HEK293 (cell line): ENCODE measurements around the gene PRKG1.

ENCODE experiments used
- CTCF ChIA-PET: fragments of 350-600 bp; formaldehyde crosslinking; extraction: SDS; loops from one replicate; lab custom pipeline; 2021; ENCODE audit warnings: antibody characterized with exemption; lab: Yijun Ruan, JAX
- POLR2A ChIA-PET: fragments of 300-600 bp; formaldehyde crosslinking; extraction: SDS; loops from one replicate; lab custom pipeline; 2020; ENCODE audit warnings: antibody characterized with exemption, inconsistent platforms; lab: Yijun Ruan, JAX
- H3K27ac ChIP-seq: fragments of 200-500 bp; sonication (Bioruptor generic); 2 replicates; pipeline ENCODE4 v1.5.1; 2014; ENCODE audit warnings: low read depth, low read length, control low read depth, inconsistent platforms; ENCODE audit errors: extremely low read depth
- H3K36me3 ChIP-seq, 2 experiments: fragments of 200-500 bp in 1 of 2; sonication (Bioruptor generic) in 1 of 2; 1 replicate in 1 of 2; 2 replicates in 1 of 2; pipeline ENCODE4 v1.5.1; 2014 to 2017; ENCODE audit warnings: inconsistent platforms in 2 of 2, low read length in 2 of 2; ENCODE audit not compliant: control insufficient read depth in 2 of 2, insufficient read depth in 1 of 2
- H3K4me1 ChIP-seq: fragments of 200-500 bp; sonication (Bioruptor generic); 2 replicates; pipeline ENCODE4 v1.5.1; 2014; ENCODE audit warnings: mild to moderate bottlenecking, low read length, inconsistent platforms; ENCODE audit not compliant: control insufficient read depth, insufficient read depth
- H3K4me3 ChIP-seq: 2 replicates; pipeline ENCODE4 v1.5.1; 2011; ENCODE audit warnings: low read depth, mild to moderate bottlenecking, control low read depth, low read length, moderate library complexity
- H3K9me3 ChIP-seq: fragments of 200-500 bp; sonication (Bioruptor generic); 2 replicates; pipeline ENCODE4 v1.5.1; 2014; ENCODE audit warnings: low read depth, low read length, inconsistent platforms; ENCODE audit not compliant: control insufficient read depth, insufficient read depth
- ATF2 ChIP-seq: fragments of 450-650 bp; formaldehyde crosslinking; IDR thresholded peaks from 2 replicates; pipeline ENCODE4 v1.5.1; 2016; ENCODE audit warnings: missing biosample characterization, missing genetic modification characterization, low read depth
- EGR2 ChIP-seq: fragments of 450-650 bp; formaldehyde crosslinking; IDR thresholded peaks from 2 replicates; pipeline ENCODE4 v1.5.1; 2016; ENCODE audit warnings: low read depth, missing biosample characterization, missing genetic modification characterization
- HOXD13 ChIP-seq: sonication (generic); formaldehyde crosslinking; IDR thresholded peaks from 2 replicates; pipeline ENCODE4 v1.8.0; 2022; ENCODE audit warnings: missing genetic modification reagents, borderline replicate concordance
- INSM2 ChIP-seq: fragments of 450-650 bp; formaldehyde crosslinking; IDR thresholded peaks from 2 replicates; pipeline ENCODE4 v1.5.1; 2016; ENCODE audit warnings: missing biosample characterization, missing genetic modification characterization
- MZF1 ChIP-seq: fragments of 450-650 bp; formaldehyde crosslinking; IDR thresholded peaks from 2 replicates; pipeline ENCODE4 v1.5.1; 2017; ENCODE audit warnings: missing biosample characterization, missing genetic modification characterization, borderline replicate concordance
- OVOL3 ChIP-seq: fragments of 450-650 bp; formaldehyde crosslinking; IDR thresholded peaks from 2 replicates; pipeline ENCODE4 v1.5.1; 2016; ENCODE audit warnings: missing biosample characterization, missing genetic modification characterization
- PBX3 ChIP-seq: sonication (generic); formaldehyde crosslinking; IDR thresholded peaks from 2 replicates; pipeline ENCODE4 v1.8.1; 2022; ENCODE audit warnings: mild to moderate bottlenecking, moderate library complexity, missing genetic modification reagents
- ZFHX2 ChIP-seq: fragments of 450-650 bp; formaldehyde crosslinking; conservative IDR thresholded peaks from 2 replicates; pipeline ENCODE4 v1.5.1; 2016; ENCODE audit warnings: missing biosample characterization, missing genetic modification characterization
- ZNF266 ChIP-seq: fragments of 450-650 bp; formaldehyde crosslinking; IDR thresholded peaks from 2 replicates; pipeline ENCODE4 v1.5.1; 2016; ENCODE audit warnings: missing biosample characterization, missing genetic modification characterization, low read depth
- ZNF341 ChIP-seq: fragments of 450-650 bp; formaldehyde crosslinking; IDR thresholded peaks from 2 replicates; pipeline ENCODE4; 2016; ENCODE audit warnings: low read depth, missing biosample characterization, missing genetic modification characterization
- ZNF501 ChIP-seq: fragments of 450-650 bp; formaldehyde crosslinking; IDR thresholded peaks from 2 replicates; pipeline ENCODE4 v1.5.1; 2016; ENCODE audit warnings: missing biosample characterization, missing genetic modification characterization
- ZNF529 ChIP-seq: fragments of 450-650 bp; formaldehyde crosslinking; IDR thresholded peaks from 2 replicates; pipeline ENCODE4 v1.5.1; 2017; ENCODE audit warnings: missing genetic modification characterization, missing biosample characterization; ENCODE audit not compliant: insufficient replicate concordance
- ZNF530 ChIP-seq: fragments of 450-650 bp; formaldehyde crosslinking; IDR thresholded peaks from 2 replicates; pipeline ENCODE4 v1.5.1; 2016; ENCODE audit warnings: low read depth, missing biosample characterization, missing genetic modification characterization
- ZNF585B ChIP-seq: fragments of 450-650 bp; formaldehyde crosslinking; IDR thresholded peaks from 2 replicates; pipeline ENCODE4 v1.5.1; 2016; ENCODE audit warnings: missing biosample characterization, missing genetic modification characterization
- ZNF777 ChIP-seq: fragments of 450-650 bp; formaldehyde crosslinking; IDR thresholded peaks from 2 replicates; pipeline ENCODE4 v1.5.1; 2017; ENCODE audit warnings: missing biosample characterization, missing genetic modification characterization, borderline replicate concordance
- ZNF837 ChIP-seq: fragments of 450-650 bp; formaldehyde crosslinking; IDR thresholded peaks from 2 replicates; pipeline ENCODE4 v1.5.1; 2016; ENCODE audit warnings: missing biosample characterization, missing genetic modification characterization
- TF ChIP-seq, protein P1 (sequence below): fragments of 450-650 bp; formaldehyde crosslinking; IDR thresholded peaks from 2 replicates; pipeline ENCODE4 v1.5.1; 2017; ENCODE audit warnings: missing biosample characterization, missing genetic modification characterization

The PRKG1 gene

DNA sequence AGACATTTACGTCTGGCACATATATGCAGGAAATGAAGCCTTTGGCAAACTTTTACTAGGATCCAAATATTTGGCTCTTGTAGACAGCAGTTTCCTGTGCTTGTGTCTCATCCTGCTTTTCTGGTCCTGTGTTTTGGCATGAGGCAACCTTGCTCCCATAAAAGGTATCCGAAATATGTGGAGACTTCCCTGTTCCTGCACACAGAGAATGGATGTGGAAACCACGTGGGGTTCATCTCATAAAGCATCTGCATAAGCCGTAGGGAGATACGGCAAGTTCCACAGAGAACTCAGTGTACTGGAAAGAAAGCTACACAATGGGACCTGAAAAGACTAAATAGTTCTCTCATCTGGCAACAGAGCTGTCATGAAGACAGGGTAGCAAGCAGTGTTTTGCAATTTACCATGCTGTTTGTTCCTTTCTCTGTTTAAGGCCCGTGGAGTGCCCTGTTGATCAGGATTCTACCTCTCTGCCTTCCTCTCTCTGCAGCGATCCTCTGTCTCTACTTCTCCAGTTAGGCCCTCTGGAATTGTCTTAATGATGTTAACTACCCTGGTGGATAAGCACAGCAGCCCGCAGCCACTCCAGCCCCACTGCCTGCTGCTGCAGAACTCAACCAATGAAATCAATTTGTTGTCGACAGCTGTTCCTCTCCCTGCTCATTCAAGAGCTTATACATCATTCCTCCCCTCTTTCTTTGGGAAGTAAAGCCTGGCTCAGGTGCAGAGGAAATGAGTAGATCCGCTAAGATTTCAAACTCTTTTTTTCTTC lies 331.5 kb downstream of the PRKG1 start:
- Histone ChIP-seq H3K9me3 (no peaks in the 10 kb centered on the region), H3K4me3 (no peak overlapping the region), H3K4me1 (no peaks in the 10 kb centered on the region), H3K27ac (no peak overlapping the region), H3K36me3 (no peaks in the 10 kb centered on the region)
- POLR2A ChIA-PET, result no interaction called here
- CTCF ChIA-PET, result no interaction called here
- TF ChIP-seq MZF1 (no peak), ZNF585B (tag by site-specific recombination) (no peak), HOXD13 (CRISPR knock-in tag) (no peak), ZFHX2 (tag by site-specific recombination) (no peak), ZNF777 (no peak), INSM2 (tag by site-specific recombination) (no peak), ZNF501 (no peak), ZNF837 (no peak), OVOL3 (tag by site-specific recombination) (no peak), ATF2 (tag by site-specific recombination) (no peak), ZNF530 (tag by site-specific recombination) (no peak)
- TF ChIP-seq, protein P1, sequence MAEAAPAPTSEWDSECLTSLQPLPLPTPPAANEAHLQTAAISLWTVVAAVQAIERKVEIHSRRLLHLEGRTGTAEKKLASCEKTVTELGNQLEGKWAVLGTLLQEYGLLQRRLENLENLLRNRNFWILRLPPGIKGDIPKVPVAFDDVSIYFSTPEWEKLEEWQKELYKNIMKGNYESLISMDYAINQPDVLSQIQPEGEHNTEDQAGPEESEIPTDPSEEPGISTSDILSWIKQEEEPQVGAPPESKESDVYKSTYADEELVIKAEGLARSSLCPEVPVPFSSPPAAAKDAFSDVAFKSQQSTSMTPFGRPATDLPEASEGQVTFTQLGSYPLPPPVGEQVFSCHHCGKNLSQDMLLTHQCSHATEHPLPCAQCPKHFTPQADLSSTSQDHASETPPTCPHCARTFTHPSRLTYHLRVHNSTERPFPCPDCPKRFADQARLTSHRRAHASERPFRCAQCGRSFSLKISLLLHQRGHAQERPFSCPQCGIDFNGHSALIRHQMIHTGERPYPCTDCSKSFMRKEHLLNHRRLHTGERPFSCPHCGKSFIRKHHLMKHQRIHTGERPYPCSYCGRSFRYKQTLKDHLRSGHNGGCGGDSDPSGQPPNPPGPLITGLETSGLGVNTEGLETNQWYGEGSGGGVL, result no peak

DNA sequence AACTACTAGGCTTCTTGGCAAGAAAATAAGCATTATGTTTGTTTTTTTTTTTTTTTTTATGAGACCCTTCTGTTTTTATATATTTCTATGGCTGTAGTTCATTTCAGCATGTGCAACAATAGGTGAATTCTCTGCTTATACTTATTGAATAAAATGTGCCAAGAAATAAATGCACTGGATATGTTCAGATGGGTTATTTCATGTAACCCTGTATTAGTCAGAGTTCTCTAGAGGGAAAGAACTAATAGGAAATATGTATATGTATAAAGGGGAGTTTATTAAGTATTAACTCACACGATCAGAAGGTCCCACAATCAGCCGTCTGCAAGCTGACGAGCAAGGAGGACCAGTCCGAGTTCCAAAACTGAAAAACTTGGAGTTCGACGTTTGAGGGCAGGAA lies 332.3 kb downstream of the PRKG1 start:
- ChIA-PET CTCF (no interaction called here), POLR2A (no interaction called here)
- no peaks in the 10 kb centered on the region for H3K4me1 ChIP-seq
- no peaks in the 10 kb centered on the region for H3K9me3 ChIP-seq
- H3K27ac ChIP-seq, result no peak overlapping the region
- no peaks in the 10 kb centered on the region for H3K36me3 ChIP-seq
- TF ChIP-seq ZNF341 (tag by site-specific recombination) (no peak), ZNF529 (no peak), ZNF266 (no peak), EGR2 (tag by site-specific recombination) (no peak), PBX3 (CRISPR knock-in tag) (no peak)
- no peak overlapping the region for H3K4me3 ChIP-seq
